Hepatocyte (in vitro differentiated cells): ENCODE results near the gene CLK3. TPM values are rescaled to one million over a fixed set of nuclear protein-coding genes. Genes with fewer than 3 reads are reported as not detected.

Experiments used
- DNase-seq: peaks from one replicate; pipeline ENCODE4 v3.0.0-alpha.2; 2016; ENCODE audit warnings: low spot score
- H2AFZ ChIP-seq: fragments of 200-600 bp; sonication (generic); 2 replicates; pipeline ENCODE4 v1.6.0; 2016; ENCODE audit warnings: antibody characterized with exemption, mild to moderate bottlenecking
- H3K27ac ChIP-seq: fragments of 200-600 bp; sonication (generic); 2 replicates; pipeline ENCODE4 v1.5.1; 2016; ENCODE audit warnings: mild to moderate bottlenecking
- H3K27me3 ChIP-seq: fragments of 200-600 bp; sonication (generic); 2 replicates; pipeline ENCODE4 v1.6.1; 2016
- H3K36me3 ChIP-seq: fragments of 200-600 bp; sonication (generic); replicated peaks from 2 replicates; pipeline ENCODE4 v1.5.1; 2016; ENCODE audit warnings: low read depth; ENCODE audit not compliant: insufficient read depth
- H3K4me1 ChIP-seq: fragments of 200-600 bp; sonication (generic); 2 replicates; pipeline ENCODE4 v1.5.1; 2016; ENCODE audit warnings: mild to moderate bottlenecking, moderate library complexity; ENCODE audit not compliant: insufficient read depth
- H3K4me2 ChIP-seq: fragments of 200-600 bp; sonication (generic); 2 replicates; pipeline ENCODE4 v1.6.0; 2016
- H3K4me3 ChIP-seq: fragments of 200-600 bp; sonication (generic); 2 replicates; pipeline ENCODE4 v1.5.1; 2016; ENCODE audit warnings: mild to moderate bottlenecking
- H3K79me2 ChIP-seq: fragments of 200-600 bp; sonication (generic); 2 replicates; pipeline ENCODE4 v1.6.0; 2017; ENCODE audit warnings: mild to moderate bottlenecking
- H3K9me2 ChIP-seq: fragments of 200-600 bp; sonication (generic); replicated peaks from 2 replicates; pipeline ENCODE4 v1.6.0; 2017; ENCODE audit warnings: mild to moderate bottlenecking; ENCODE audit not compliant: insufficient read depth
- H3K9me3 ChIP-seq: fragments of 200-600 bp; sonication (generic); 2 replicates; pipeline ENCODE4 v1.5.1; 2016; ENCODE audit warnings: low read depth, mild to moderate bottlenecking
- H4K20me1 ChIP-seq: fragments of 200-600 bp; sonication (generic); 2 replicates; pipeline ENCODE4 v1.6.0; 2016; ENCODE audit warnings: mild to moderate bottlenecking; ENCODE audit not compliant: insufficient read depth, poor library complexity, severe bottlenecking
- CTCF ChIP-seq: fragments of 200-600 bp; sonication (generic); IDR thresholded peaks from 2 replicates; pipeline ENCODE4 v1.5.1; 2016; ENCODE audit warnings: antibody characterized with exemption, mild to moderate bottlenecking; ENCODE audit not compliant: poor library complexity
- EZH2 ChIP-seq: fragments of 200-600 bp; sonication (generic); IDR thresholded peaks from 2 replicates; pipeline ENCODE4 v1.6.1; 2016; ENCODE audit warnings: antibody characterized with exemption, mild to moderate bottlenecking, borderline replicate concordance
- EZH2phosphoT487 ChIP-seq: fragments of 200-600 bp; sonication (generic); IDR thresholded peaks from one replicate; pipeline ENCODE4 v1.6.1; 2018; ENCODE audit warnings: antibody characterized with exemption, mild to moderate bottlenecking, low read depth, moderate library complexity; ENCODE audit not compliant: unreplicated experiment, severe bottlenecking
- WGBS: methylation state at CpG from one replicate; pipeline ENCODE4 v1.1.6; 2016; ENCODE audit warnings: low lambda C conversion rate; ENCODE audit errors: missing lambda C conversion rate; 5-methylcytosine and 5-hydroxymethylcytosine counted together
- polyA plus RNA-seq: library from polyadenylated mRNA; unstranded; fragments of >200 nt; fragmentation: Nextera tagmentation; extraction: Ambion mirVana; gene quantifications from 2 replicates; pipeline ENCODE4 v1.2.1, GENCODE V29; 2016
- total RNA-seq: library from RNA; depleted of rRNA; stranded (reverse); fragments of >200 nt; gene quantifications from 2 replicates; pipeline ENCODE4 v1.2.3, GENCODE V29; 2014

CLK3 gene
- total and polyA plus RNA-seq, 2 experiments from 2014 or later: 69.0 to 71.3 TPM

DNA sequence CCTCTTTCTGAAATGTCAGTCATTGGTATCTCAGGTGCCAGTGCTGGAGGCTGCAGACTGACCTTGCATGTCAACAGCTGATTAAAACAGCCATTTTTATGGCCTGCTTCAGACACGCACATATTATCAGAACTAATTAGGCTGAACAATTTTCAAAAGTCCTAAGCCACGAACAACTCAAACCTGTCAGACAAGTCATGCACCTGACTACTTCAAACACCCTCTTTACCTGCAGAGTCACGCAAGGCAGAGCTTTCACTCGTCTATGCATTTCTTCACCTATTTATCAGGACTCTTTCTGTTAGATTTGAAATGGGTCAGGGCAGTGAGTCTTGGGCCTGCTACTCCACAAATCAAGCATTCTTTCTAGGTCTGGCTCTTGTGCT, 26.7 kb downstream of the CLK3 start:
- peaks cover 43% of the 10 kb centered on the region for H3K79me2 ChIP-seq
- H3K4me2 ChIP-seq: peak overlapping the region; percentile 59
- H4K20me1 ChIP-seq: no peaks in the 10 kb centered on the region
- H3K27ac ChIP-seq: peak overlapping the region; percentile 97
- no peaks in the 10 kb centered on the region for H3K27me3 ChIP-seq
- H3K9me2 ChIP-seq: no peaks in the 10 kb centered on the region
- WGBS: 37% methylated on average over 4 of the region's 4 CpGs
- peak; percentile 78 for DNase-seq
- H3K4me3 ChIP-seq: no peak overlapping the region
- H3K9me3 ChIP-seq: no peaks in the 10 kb centered on the region
- no peak overlapping the region for H2AFZ ChIP-seq
- no peaks in the 10 kb centered on the region for H3K36me3 ChIP-seq
- TF ChIP-seq EZH2phosphoT487 (peak; percentile 80), EZH2 (no peak)
- peaks cover 37% of the 10 kb centered on the region for H3K4me1 ChIP-seq

DNA sequence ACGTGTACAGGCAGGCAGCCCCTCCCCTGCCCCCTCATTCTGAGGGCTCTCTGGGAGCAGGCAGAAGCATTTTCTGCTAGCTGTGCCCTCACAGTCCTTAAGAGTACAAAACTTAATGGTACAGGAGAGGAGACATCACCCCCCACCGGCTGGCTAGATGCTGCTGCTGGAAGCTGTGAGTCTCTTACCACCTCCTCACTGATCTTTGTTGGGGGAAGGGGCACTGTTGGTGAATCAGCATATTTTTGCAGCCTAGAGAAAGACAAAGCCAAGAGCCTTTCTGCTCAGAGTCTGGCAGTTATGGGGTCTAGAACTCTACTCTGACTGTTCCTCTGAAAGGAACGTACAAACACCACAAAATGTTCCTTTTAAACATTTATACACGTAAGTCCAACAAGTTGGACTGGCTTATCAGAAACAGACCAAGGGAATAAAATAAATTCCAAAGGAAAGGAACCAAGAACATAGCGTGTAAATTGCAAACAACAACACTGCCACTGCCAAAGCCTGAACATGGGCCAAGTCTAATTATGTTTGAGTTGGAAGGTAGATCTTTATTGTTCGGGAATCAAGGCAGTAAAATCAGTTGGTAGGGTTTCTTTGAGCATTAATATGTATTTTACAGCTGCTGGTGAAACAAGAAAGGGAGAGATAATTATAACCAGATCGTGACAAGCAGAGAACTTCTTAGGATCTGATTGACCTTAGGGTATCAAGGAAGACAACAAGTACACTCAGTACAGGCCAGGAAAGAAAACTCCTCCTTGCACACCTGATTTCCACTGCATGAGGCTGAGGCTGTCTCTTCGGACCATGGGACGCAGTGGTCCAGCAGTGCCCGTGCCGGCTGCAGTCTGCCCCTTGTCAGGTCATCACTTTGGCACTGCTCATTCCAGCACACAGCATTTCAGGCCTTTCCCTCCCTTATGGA, 27.4 kb downstream of the CLK3 start:
- Histone ChIP-seq H3K27ac (peak overlapping the region; percentile 97), H3K4me3 (no peak overlapping the region), H3K36me3 (no peaks in the 10 kb centered on the region), H3K4me1 (peaks cover 37% of the 10 kb centered on the region), H4K20me1 (peaks cover under 1% of the 10 kb centered on the region), H3K79me2 (peaks cover 49% of the 10 kb centered on the region), H2AFZ (no peak overlapping the region), H3K27me3 (no peaks in the 10 kb centered on the region), H3K9me3 (no peaks in the 10 kb centered on the region), H3K4me2 (peak overlapping the region; percentile 59), H3K9me2 (no peaks in the 10 kb centered on the region)
- 60% methylated on average over 11 of the region's 11 CpGs for WGBS
- DNase-seq: peak; percentile 68
- TF ChIP-seq EZH2 (no peak), CTCF (no peak), EZH2phosphoT487 (no peak)

DNA sequence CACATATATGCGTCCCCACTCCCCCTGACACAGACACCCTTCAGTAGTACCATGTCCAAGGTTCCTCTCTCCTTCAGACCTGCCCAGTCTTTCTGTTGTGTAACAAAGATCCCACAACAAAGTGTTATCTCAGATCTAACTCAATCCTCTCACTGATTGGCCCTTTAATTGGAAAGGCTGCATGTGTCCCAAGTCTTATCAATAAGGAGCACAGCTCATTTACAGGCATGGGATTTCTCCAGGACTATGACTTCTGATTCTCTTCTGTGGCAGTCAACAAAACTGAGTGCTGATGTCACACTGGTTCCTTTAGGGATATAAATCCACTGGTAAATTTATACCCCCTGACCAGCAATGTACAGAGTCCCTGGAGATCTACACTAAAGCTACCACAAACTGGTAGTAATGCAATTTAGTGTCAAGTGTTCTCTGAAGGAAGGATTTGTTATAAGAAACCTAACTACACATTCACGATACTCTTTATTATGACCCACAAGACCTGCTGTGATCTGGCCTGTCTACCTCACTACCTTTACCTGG, 28.1 kb downstream of the CLK3 start:
- Histone ChIP-seq H3K27me3 (no peaks in the 10 kb centered on the region), H3K4me1 (peaks cover 37% of the 10 kb centered on the region), H3K36me3 (no peaks in the 10 kb centered on the region), H3K4me2 (peak overlapping the region; percentile 59), H3K79me2 (peaks cover 56% of the 10 kb centered on the region), H3K27ac (peak overlapping the region; percentile 97), H4K20me1 (peaks cover 4% of the 10 kb centered on the region), H3K9me2 (no peaks in the 10 kb centered on the region), H3K9me3 (no peaks in the 10 kb centered on the region), H3K4me3 (no peak overlapping the region), H2AFZ (no peak overlapping the region)
- TF ChIP-seq CTCF (no peak), EZH2phosphoT487 (no peak), EZH2 (no peak)
- WGBS: 82% methylated on average over 2 of the region's 2 CpGs
- DNase-seq: no peak

GRCh38 chr15:74646480-74646879, 30.8 kb downstream of the CLK3 start:
- Histone ChIP-seq H3K4me3 (no peak overlapping the region), H2AFZ (no peak overlapping the region), H3K9me2 (no peaks in the 10 kb centered on the region), H3K4me2 (no peak overlapping the region), H3K79me2 (peaks cover 62% of the 10 kb centered on the region), H3K36me3 (no peaks in the 10 kb centered on the region), H3K27ac (peak overlapping the region; percentile 25), H3K9me3 (no peaks in the 10 kb centered on the region), H4K20me1 (peaks cover 4% of the 10 kb centered on the region), H3K4me1 (peaks cover 29% of the 10 kb centered on the region), H3K27me3 (no peaks in the 10 kb centered on the region)
- no peak for DNase-seq
- TF ChIP-seq EZH2phosphoT487 (no peak), EZH2 (no peak), CTCF (no peak)
